Esophagus squamous epithelium (tissue), 5 donors: ENCODE measurements around the gene CTAGE6. TPM values are rescaled to one million over a fixed set of nuclear protein-coding genes. Genes with fewer than 3 reads are reported as not detected.
"Not testable (repeated sequence)": the region's sequence is repeated elsewhere in the genome, so short reads cannot be mapped to it uniquely, and the experiment has no call there.

ENCODE experiments used
- DNase-seq: peaks from one replicate; lab custom pipeline; 2025; lab: John Stamatoyannopoulos, UW
- H3K27ac ChIP-seq, 4 donors: fragments of 200-600 bp; sonication (generic); one replicate each; pipeline ENCODE4 v1.5.1; 2016 to 2019; ENCODE audit warnings: mild to moderate bottlenecking in 1 of 4
- H3K27me3 ChIP-seq, 4 donors: fragments of 200-600 bp; sonication (generic); 1 replicate in 3 of 4; 2 replicates in 1 of 4; pipeline versions ENCODE4 v1.5.1 to v1.6.0; 2017 to 2021; ENCODE audit warnings: antibody characterized with exemption in 1 of 4
- H3K36me3 ChIP-seq, 3 donors: fragments of 200-600 bp; sonication (generic); one replicate each; pipeline ENCODE4 v1.5.1; 2016 to 2019
- H3K4me1 ChIP-seq, 3 donors: fragments of 200-600 bp; sonication (generic); one replicate each; pipeline ENCODE4 v1.5.1; 2017 to 2019
- H3K4me3 ChIP-seq, 4 donors: fragments of 200-600 bp; sonication (generic); 1 replicate in 3 of 4; 2 replicates in 1 of 4; pipeline ENCODE4 v1.5.1; 2016 to 2019; ENCODE audit warnings: mild to moderate bottlenecking in 2 of 4, moderate library complexity in 1 of 4
- H3K9me3 ChIP-seq, 3 donors: fragments of 200-600 bp; sonication (generic); one replicate each; pipeline ENCODE4 v1.5.1; 2016 to 2019
- WGBS, 2 donors: methylation state at CpG; one replicate each; pipeline ENCODE4 v1.1.5; 2018; 5-methylcytosine and 5-hydroxymethylcytosine counted together
- intact Hi-C: fragments of 100-400 bp; cut with DNase I; formaldehyde crosslinking; loops from one replicate; pipeline ENCODE4 v1.15.0; 2022
- total RNA-seq, 4 donors: library from RNA; depleted of rRNA; stranded (reverse); fragments of >200 nt; gene quantifications; one replicate each; pipeline ENCODE4 v1.1.0, GENCODE V29; 2016
- donor health status: DM: yes; HTN: yes; CAD: no.

Gene CTAGE6, protein sequence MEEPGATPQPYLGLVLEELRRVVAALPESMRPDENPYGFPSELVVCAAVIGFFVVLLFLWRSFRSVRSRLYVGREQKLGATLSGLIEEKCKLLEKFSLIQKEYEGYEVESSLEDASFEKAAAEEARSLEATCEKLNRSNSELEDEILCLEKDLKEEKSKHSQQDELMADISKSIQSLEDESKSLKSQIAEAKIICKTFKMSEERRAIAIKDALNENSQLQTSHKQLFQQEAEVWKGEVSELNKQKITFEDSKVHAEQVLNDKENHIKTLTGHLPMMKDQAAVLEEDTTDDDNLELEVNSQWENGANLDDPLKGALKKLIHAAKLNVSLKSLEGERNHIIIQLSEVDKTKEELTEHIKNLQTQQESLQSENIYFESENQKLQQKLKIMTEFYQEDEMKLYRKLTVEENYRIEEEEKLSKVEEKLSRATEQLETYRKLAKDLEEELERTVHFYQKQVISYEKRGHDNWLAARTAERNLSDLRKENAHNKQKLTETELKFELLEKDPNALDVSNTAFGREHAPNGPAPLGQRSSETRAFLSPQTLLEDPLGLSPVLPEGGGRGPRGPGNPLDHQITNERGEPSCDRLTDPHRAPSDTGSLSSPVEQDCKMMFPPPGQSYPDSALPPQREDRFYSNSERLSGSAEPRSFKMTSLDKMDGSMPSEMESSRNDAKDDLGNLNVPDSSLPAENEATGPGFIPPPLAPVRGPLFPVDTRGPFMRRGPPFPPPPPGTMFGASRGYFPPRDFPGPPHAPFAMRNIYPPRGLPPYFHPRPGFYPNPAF
- total RNA-seq, result 1 to 10 TPM in 1 of 4 donors, under 1 TPM in 2, not detected in 1; 0.57 to 1.5 (median 0.80) TPM

DNA sequence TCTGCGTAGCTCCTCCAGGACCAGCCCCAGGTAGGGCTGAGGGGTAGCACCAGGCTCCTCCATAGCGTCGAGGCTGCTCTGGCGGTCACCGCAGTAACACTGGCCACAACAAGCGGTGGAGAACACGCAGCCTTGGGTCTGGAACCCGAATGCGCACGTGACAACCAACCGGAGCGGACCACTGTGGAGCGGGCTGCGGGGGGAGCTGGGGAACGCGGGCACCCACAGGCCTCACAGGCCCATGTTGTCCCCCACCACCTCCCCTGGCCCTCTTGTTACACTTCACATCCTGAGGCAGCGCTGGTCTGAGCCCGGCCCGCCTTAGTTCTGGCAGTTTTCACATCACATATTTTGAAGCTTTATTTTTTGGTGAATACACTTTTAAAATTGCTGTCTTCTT is at the start of gene CTAGE6:
TSS of gene CTAGE6 (minus strand) at position 101 of the 400 bp plus-strand sequence. CDS start at position 63, 38 bp downstream.
- DNase-seq, H3K27ac ChIP-seq, intact Hi-C loops, H3K27me3 ChIP-seq, H3K36me3 ChIP-seq, H3K4me1 ChIP-seq, H3K4me3 ChIP-seq, H3K9me3 ChIP-seq: not testable (repeated sequence)
- no CpG with 5 or more reads among the region's 19 CpGs for WGBS, 2 donors

DNA sequence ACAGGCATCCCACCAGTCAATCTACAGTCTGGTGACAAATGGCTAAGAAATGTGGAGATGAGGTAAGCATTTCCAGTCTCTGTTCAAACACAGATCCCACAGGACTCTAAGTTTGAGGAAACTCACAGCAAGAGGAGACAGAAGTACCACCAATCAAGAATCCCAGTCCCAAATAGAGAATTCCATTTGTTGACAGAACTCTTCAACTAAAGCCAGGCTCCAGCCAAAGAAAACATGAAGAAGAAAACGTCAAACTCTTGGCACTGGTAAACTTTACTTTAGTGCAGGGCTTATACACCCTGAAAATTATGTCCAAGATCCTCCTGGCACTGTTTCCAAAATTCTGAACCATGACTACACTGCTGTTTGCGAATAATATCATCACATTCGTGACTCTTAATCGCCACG is 49.2 kb upstream of the CTAGE6 start:
- H3K27me3 ChIP-seq, H3K4me1 ChIP-seq, H3K4me3 ChIP-seq, H3K9me3 ChIP-seq, H3K27ac ChIP-seq, intact Hi-C loops, DNase-seq, H3K36me3 ChIP-seq: not testable (repeated sequence)
- WGBS, 2 donors, result no CpG with 5 or more reads among the region's 5 CpGs

DNA sequence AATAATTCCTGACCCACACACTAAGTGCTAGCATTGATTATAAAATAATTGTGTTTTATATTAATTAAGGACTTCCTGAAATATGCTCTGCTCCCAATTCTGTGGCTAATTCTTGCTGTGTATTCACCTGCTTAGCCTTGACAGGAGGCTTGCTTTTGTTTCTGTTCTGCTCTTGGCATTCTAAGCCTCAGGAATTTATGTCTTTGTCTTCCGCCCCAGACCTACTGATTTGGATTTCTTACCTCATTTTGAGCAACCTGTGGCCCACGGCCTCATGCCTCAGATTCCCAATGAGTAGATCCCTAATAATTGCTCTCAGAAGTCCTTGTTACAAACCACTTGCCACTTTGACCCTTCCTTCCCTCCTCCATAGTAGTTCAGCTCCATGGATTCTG is 40.4 kb upstream of the CTAGE6 start:
- intact Hi-C loops, H3K36me3 ChIP-seq, H3K4me3 ChIP-seq, DNase-seq, H3K9me3 ChIP-seq, H3K27ac ChIP-seq, H3K4me1 ChIP-seq, H3K27me3 ChIP-seq: not testable (repeated sequence)
- 69 to 75% methylated on average over 2 of the region's 2 CpGs for WGBS, 2 donors

DNA sequence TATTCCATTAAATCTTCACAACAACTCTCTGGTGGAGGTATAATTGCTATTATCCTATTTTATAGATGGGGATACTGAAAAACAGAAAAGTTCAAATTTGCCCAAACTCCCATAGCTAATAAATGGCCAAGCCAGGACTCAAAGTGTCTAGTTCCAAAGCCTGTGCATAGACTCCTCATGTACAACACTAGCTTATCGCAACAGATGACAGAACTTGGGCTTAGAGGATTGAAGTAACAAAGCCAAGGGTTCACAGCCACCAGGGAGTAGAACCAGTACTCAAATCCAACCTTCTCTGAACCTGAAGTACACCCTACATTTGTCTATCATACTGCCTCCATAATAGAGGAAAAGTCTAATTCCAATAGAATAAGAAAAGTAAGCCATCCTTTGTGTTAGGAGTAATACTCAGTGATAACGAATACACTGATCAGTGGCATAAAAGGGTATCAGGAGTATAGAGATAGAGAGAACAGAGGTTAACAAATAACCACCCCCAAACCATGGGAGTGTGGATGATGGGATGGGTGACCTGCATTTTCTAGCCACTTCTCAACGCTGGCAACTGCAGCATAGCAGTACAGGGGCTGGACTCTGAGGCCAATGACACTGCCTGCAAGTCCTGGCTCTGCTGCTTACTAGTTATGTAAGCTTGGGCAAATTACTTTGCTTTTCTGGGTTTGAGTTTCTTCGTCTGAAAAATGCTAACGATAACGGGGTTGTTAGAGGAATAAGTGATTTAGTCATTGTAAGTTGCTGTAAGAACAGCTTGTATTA is 39.8 kb upstream of the CTAGE6 start:
- H3K36me3 ChIP-seq, H3K4me1 ChIP-seq, H3K27ac ChIP-seq, H3K9me3 ChIP-seq, DNase-seq, intact Hi-C loops, H3K4me3 ChIP-seq, H3K27me3 ChIP-seq: not testable (repeated sequence)
- no CpG with 5 or more reads among the region's 6 CpGs for WGBS, 2 donors

DNA sequence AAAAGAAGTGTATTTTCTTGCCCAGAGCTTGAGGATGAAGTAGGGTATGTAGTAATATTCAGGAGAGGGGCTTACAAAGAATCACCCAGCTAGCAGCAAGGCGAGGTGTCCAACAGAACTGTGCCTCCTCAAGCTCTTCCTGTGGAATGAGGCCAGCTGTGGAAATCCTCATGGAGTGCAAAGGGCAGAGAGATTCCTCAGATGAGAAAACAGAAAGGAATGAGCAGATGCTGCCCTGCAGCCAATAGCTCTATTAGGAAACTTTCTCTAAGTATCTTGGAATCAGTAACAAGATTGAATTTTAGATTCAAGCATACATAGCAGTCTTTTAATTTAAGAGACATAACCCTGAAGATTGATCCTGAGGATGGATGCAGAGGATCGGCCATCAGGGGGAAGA is 38.2 kb upstream of the CTAGE6 start:
- H3K4me1 ChIP-seq, H3K36me3 ChIP-seq, intact Hi-C loops, H3K27me3 ChIP-seq, H3K27ac ChIP-seq, H3K4me3 ChIP-seq, H3K9me3 ChIP-seq, DNase-seq: not testable (repeated sequence)
- no CpG with 5 or more reads among the region's 2 CpGs for WGBS, 2 donors

DNA sequence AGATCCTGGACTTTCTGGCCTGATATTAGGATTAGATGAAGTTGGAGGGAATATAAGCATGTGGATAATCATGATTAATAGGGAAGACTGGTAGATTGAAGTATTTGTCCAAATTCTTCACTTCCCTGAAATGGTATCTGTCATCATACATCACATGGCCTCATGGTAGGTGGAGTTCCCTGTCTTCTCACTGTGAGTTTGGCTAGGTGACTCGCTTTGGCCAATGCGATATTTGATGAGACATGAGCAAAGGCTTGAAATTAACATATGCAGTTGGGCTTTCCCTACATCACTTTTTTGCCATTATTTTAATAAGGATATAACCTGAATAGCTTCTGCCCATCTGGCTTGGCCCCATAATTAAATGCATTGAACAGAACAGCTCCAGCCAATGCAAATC is 35.1 kb upstream of the CTAGE6 start:
- H3K27me3 ChIP-seq, intact Hi-C loops: not testable (repeated sequence)
- WGBS, 2 donors, result 68 to 93% methylated on average over 2 of the region's 2 CpGs

DNA sequence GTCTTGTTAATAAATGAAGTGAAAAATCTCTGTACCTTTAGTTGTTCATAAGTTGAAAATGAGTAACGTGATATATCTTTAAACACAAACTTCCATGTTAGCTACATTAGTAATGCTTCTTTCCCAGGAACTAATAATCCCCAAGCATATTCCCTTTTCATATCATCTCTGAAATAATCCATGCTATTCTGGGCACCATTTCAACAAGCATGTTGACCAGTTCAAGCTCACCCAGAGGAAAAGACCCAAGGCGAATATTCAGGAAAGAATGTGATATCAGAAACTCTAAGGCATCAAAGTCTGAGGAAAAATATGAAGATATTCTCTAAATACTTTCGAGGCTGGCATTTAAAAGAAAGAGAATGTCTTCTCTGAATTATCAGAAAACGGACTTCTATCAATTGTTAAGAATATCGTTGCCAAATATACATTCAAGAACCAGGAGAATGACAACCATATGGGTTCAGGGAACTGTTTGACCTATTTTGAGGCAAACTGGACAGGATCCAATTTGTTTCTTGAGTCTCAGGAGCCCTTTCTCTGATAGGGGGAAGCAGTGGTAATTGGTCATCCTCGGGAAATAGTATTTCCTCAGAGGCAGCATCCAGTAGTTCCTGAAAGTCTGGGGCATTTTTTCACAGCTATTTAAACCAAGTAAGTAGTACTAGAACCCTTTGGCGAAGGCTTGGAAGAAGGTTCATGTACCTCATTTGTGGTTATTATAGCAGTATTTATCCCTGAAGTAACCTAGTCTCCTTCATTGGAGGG is 28.1 kb upstream of the CTAGE6 start:
- H3K36me3 ChIP-seq, intact Hi-C loops, H3K4me3 ChIP-seq, H3K27ac ChIP-seq, H3K4me1 ChIP-seq, DNase-seq, H3K27me3 ChIP-seq, H3K9me3 ChIP-seq: not testable (repeated sequence)
- no CpG with 5 or more reads among the region's 7 CpGs for WGBS, 2 donors

More for the DNA sequence above, 35.1 kb upstream of the CTAGE6 start:
- H3K4me3 ChIP-seq, DNase-seq, H3K4me1 ChIP-seq, H3K9me3 ChIP-seq, H3K27ac ChIP-seq, H3K36me3 ChIP-seq: not testable (repeated sequence)

DNA sequence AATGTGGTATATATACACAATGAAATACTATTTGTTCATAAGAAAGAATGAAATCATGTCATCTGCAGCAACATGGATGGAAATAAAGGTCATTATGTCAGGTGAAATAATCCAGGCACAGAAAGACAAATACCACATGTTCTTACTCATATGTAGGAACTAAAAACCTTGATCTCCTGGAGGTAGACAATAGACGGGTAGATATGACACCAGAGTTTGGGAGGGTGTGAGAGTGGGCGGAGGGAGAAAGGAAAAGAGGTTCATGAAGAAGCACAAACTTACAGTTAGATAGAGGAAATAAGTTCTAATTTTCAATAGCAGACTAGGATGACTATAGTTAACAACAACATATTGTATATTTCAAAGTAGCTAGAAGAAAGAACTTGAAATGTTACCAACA is 22.1 kb upstream of the CTAGE6 start:
- H3K4me3 ChIP-seq, H3K27me3 ChIP-seq, intact Hi-C loops, DNase-seq, H3K27ac ChIP-seq, H3K4me1 ChIP-seq, H3K9me3 ChIP-seq, H3K36me3 ChIP-seq: not testable (repeated sequence)
- no CpG with 5 or more reads among the region's 2 CpGs for WGBS, 2 donors

DNA sequence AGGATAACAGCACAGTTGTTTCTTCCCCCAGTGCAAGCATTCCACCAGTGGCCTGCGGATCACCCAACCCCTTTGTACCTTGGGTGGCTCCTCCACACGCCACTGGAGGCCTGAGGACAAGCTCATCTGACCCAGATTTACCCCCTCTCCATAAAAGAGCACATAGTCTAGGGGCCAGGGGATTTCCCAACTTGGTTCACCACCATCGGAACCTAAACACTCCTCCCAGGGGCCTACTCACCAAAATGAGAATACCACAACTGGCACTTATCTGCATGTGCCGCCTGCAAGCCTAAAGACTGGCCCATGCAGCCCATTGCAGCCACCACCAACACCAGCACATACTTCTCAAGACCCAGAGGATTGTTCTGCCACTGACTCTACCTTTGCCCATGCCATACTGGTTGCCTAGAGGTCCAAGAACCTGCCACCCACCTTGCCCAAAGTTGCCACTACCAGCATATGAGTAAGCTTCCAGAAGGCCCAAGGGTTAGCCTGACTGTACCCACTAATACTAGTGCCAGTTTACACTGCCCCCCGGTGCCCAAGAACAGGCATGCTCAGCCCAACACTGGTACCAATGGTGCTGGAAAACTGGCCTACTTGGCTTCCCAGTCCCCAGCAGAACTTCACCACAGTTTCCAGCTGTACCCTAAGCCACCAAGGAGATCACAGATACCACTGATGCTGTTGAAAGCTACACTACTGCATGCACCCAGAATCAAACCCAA is 15.4 kb upstream of the CTAGE6 start:
- H3K27me3 ChIP-seq, H3K4me3 ChIP-seq, H3K36me3 ChIP-seq, intact Hi-C loops, DNase-seq, H3K27ac ChIP-seq, H3K4me1 ChIP-seq, H3K9me3 ChIP-seq: not testable (repeated sequence)
- no CpG with 5 or more reads among the region's 5 CpGs for WGBS, 2 donors

DNA sequence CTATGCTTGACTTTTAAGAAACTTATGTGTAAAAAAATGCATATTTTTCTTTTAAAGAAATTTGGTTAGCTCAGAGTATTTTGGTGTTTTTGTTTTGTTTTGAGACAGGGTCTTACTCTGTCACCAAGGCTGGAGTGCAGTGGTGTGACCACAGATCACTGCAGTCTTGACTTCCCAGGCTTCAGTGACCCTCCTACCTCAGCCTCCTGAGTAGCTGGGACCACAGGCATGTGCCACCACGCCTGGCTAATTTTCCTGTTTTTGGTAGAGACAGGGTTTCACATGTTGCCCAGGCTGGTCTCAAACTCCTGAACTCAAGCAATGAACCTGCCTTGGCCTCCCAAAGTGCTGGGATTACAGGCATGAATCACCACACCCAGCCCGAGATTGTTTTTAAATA is 10.0 kb upstream of the CTAGE6 start:
- 63 to 67% methylated on average over 1 to 2 of the region's 2 CpGs for WGBS, 2 donors
- intact Hi-C loops, DNase-seq: not testable (repeated sequence)

DNA sequence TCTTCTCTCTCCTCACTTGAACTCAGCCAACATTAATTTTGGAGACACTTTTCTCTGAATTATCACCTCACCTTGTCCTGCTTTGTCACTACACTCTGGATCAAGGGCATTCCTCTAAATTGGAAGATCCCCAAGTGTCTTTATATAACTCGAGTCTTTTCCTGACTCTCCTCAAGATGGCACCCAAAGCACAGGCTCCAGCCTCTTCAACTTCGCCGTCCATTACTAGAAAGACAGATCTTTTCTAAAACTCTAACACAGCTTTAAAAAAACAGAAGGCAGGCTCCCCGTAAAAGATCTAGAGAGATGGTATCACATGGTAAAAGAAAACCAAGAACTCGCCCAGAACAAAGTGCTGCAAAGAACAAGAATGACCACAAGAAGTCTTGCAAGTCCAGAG is 8.2 kb upstream of the CTAGE6 start:
- H3K9me3 ChIP-seq, H3K27me3 ChIP-seq, DNase-seq, H3K27ac ChIP-seq, H3K36me3 ChIP-seq, H3K4me3 ChIP-seq, intact Hi-C loops, H3K4me1 ChIP-seq: not testable (repeated sequence)
- WGBS, 2 donors, result 17% methylated on average over 1 of the region's 5 CpGs; no CpG with 5 or more reads in 1 of the 2 donors

More for the DNA sequence above, 10.0 kb upstream of the CTAGE6 start:
- H3K36me3 ChIP-seq, H3K27me3 ChIP-seq, H3K4me1 ChIP-seq, H3K9me3 ChIP-seq, H3K4me3 ChIP-seq, H3K27ac ChIP-seq: not testable (repeated sequence)
